Natural killer cell (primary cell): ENCODE measurements around the gene RASA1. TPM values are rescaled to one million over a fixed set of nuclear protein-coding genes. Genes with fewer than 3 reads are reported as not detected.

Experiments used
- ATAC-seq, 3 donors: fragments of 150-1000 bp in 2 of 3; fragments of 200-7000 bp in 1 of 3; cut with Tn5 transposase; 1 replicate in 1 of 3; 2 replicates in 2 of 3; pipeline ENCODE4 v1.10.0; 2021; ENCODE audit warnings: mild to moderate bottlenecking in 2 of 3, moderate library complexity in 2 of 3
- DNase-seq, 2 donors: peaks; one replicate each; pipeline versions ENCODE4 v3.0.0 to v3.0.0-alpha.2; 2013 to 2021; ENCODE audit warnings: mixed read lengths in 1 of 2
- H3K27ac ChIP-seq: one replicate; pipeline ENCODE4 v1.5.1; 2013; ENCODE audit warnings: mild to moderate bottlenecking, low read length
- H3K27me3 ChIP-seq: one replicate; pipeline ENCODE4 v1.6.1; 2013; ENCODE audit warnings: low read length; ENCODE audit not compliant: control insufficient read depth, insufficient read depth
- H3K36me3 ChIP-seq: one replicate; pipeline ENCODE4 v1.6.1; 2013; ENCODE audit warnings: low read length; ENCODE audit not compliant: control insufficient read depth, insufficient read depth
- H3K4me1 ChIP-seq: one replicate; pipeline ENCODE4 v1.6.1; 2013; ENCODE audit warnings: low read length; ENCODE audit not compliant: control insufficient read depth, insufficient read depth
- H3K4me3 ChIP-seq: one replicate; pipeline ENCODE4 v1.5.1; 2013; ENCODE audit warnings: low read length
- H3K9me3 ChIP-seq: one replicate; pipeline ENCODE4 v1.6.1; 2013; ENCODE audit warnings: low read length; ENCODE audit not compliant: control insufficient read depth, insufficient read depth
- H3K27ac Mint-ChIP-seq, 2 donors: one replicate each; pipeline ENCODE4 v1.8.0; 2022; ENCODE audit warnings: mild to moderate bottlenecking in 2 of 2, mixed read lengths in 2 of 2, moderate library complexity in 1 of 2
- H3K27me3 Mint-ChIP-seq, 2 donors: one replicate each; pipeline ENCODE4 v1.8.0; 2022; ENCODE audit warnings: low read depth in 2 of 2, mixed read lengths in 2 of 2
- H3K36me3 Mint-ChIP-seq: one replicate; pipeline ENCODE4 v1.8.0; 2022; ENCODE audit warnings: mixed read lengths
- H3K4me1 Mint-ChIP-seq, 2 donors: one replicate each; pipeline ENCODE4 v1.8.0; 2022; ENCODE audit warnings: mixed read lengths in 2 of 2
- H3K4me3 Mint-ChIP-seq: one replicate; pipeline ENCODE4 v1.8.0; 2022; ENCODE audit warnings: mild to moderate bottlenecking, moderate library complexity, mixed read lengths
- H3K9me3 Mint-ChIP-seq, 2 donors: one replicate each; pipeline ENCODE4 v1.8.0; 2022; ENCODE audit warnings: mixed read lengths in 2 of 2
- WGBS: methylation state at CpG from one replicate; pipeline ENCODE4 v1.1.7; 2013; ENCODE audit warnings: missing lambda C conversion rate; ENCODE audit not compliant: insufficient coverage; 5-methylcytosine and 5-hydroxymethylcytosine counted together
- intact Hi-C: fragments of 100-400 bp; cut with micrococcal nuclease; formaldehyde crosslinking; loops from one replicate; pipeline ENCODE4 v1.14.2; 2022
- total RNA-seq, 4 donors: library from RNA; stranded (reverse); fragments of 120-200 nt in 1 of 4; gene quantifications; one replicate each; pipeline versions ENCODE4 v1.2.3 to v1.2.4, GENCODE V29; 2013 to 2022
- TF ChIP-seq, protein P1 (sequence below): fragments of 200-600 bp; IDR thresholded peaks from one replicate; pipeline ENCODE4 v1.8.0; 2022; ENCODE audit warnings: antibody characterized with exemption

RASA1 gene
- total RNA-seq, 3 donors from 2014 or later (not counting 1 experiment from before 2014, with no cell fraction given) = 20.3 to 26.5 (median 21.2) TPM

DNA sequence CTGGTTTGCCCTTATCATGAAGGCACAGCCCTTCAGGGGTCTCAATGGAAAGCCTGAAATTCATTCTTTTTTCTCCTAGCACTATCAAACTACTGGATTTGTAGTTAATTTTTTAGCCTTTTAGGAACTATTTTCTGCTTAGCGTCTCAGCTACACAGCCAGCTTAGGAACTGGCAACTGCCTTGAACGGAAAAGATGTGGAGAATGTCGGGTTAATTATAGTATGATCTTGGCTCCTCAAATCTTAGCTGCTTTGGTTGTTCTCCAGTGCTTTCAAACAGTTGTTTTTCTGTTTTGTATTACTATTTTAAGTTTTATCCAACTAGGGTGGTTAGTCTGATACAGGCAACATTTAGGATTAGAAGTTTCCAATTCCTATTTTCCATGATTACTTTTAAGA, 100.9 kb downstream of the RASA1 start:
- Mint-ChIP-seq H3K36me3 (peaks cover 24% of the 10 kb centered on the region), H3K27ac (peak overlapping the region in 1 of 2 donors; percentile 58), H3K4me3 (no peak overlapping the region), H3K4me1 (peaks cover 5 to 8% of the 10 kb centered on the region in 2 donors), H3K9me3 (no peaks in the 10 kb centered on the region), H3K27me3 (no peaks in the 10 kb centered on the region)
- 97% methylated on average over 3 of the region's 3 CpGs for WGBS
- TF ChIP-seq, protein P1, sequence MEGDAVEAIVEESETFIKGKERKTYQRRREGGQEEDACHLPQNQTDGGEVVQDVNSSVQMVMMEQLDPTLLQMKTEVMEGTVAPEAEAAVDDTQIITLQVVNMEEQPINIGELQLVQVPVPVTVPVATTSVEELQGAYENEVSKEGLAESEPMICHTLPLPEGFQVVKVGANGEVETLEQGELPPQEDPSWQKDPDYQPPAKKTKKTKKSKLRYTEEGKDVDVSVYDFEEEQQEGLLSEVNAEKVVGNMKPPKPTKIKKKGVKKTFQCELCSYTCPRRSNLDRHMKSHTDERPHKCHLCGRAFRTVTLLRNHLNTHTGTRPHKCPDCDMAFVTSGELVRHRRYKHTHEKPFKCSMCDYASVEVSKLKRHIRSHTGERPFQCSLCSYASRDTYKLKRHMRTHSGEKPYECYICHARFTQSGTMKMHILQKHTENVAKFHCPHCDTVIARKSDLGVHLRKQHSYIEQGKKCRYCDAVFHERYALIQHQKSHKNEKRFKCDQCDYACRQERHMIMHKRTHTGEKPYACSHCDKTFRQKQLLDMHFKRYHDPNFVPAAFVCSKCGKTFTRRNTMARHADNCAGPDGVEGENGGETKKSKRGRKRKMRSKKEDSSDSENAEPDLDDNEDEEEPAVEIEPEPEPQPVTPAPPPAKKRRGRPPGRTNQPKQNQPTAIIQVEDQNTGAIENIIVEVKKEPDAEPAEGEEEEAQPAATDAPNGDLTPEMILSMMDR = no peak
- no peak for DNase-seq
- Histone ChIP-seq H3K27ac (no peak overlapping the region), H3K27me3 (no peaks in the 10 kb centered on the region), H3K4me3 (no peak overlapping the region), H3K36me3 (peaks cover 55% of the 10 kb centered on the region), H3K4me1 (no peaks in the 10 kb centered on the region), H3K9me3 (no peaks in the 10 kb centered on the region)
- no peak for ATAC-seq
- intact Hi-C loops = no loop called here

DNA sequence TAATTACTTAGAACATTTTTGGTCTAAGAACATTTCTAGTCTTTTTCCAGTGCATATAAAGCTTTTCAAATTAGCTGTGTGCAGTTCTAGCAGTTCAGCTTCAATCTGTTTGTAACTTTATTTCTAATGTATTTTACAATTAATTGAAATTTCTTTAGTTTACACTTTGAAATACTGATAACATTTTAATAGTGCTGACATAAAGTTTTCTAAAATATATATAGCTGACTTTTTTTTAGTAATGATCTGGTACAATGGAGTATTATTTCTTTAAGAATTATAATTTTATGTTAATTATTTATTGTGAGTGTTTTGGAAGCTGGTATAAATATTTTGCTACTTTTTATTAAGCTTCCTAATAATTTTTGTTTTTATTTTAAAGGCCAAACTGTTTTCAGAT, 101.7 kb downstream of the RASA1 start:
- intact Hi-C loops = no loop called here
- Mint-ChIP-seq H3K27ac (no peak overlapping the region), H3K27me3 (no peaks in the 10 kb centered on the region), H3K9me3 (no peaks in the 10 kb centered on the region), H3K4me1 (peaks cover 5 to 6% of the 10 kb centered on the region in 2 donors), H3K36me3 (peaks cover 24% of the 10 kb centered on the region), H3K4me3 (no peak overlapping the region)
- TF ChIP-seq, protein P1 = no peak
- H3K27me3 ChIP-seq = no peaks in the 10 kb centered on the region
- no peak overlapping the region for H3K4me3 ChIP-seq
- no peaks in the 10 kb centered on the region for H3K9me3 ChIP-seq
- ATAC-seq (no peak), DNase-seq (no peak)
- no peak overlapping the region for H3K27ac ChIP-seq
- H3K36me3 ChIP-seq = peaks cover 54% of the 10 kb centered on the region
- H3K4me1 ChIP-seq = no peaks in the 10 kb centered on the region

DNA sequence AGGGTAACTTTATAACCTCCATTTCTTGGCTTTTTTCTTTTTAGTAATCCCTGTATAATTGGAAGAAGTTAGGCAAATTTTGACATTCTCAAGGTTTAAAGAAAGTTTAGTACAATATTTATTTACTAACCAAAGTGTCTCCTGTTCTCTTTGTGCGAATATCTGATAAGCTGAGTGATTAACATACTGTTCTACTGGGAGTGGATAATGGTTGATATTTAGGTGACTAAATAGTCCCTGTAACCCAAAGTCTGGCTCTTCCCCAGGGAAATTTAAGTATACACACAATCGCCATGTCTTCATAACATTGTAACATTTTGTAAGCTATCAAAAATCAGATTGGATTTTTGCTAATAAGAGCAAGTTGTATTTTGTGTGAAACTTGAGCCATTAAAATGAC, 105.0 kb downstream of the RASA1 start:
- no peaks in the 10 kb centered on the region for H3K4me1 Mint-ChIP-seq
- H3K36me3 Mint-ChIP-seq = peaks cover 25% of the 10 kb centered on the region
- ATAC-seq (no peak), DNase-seq (no peak)
- peaks cover 71% of the 10 kb centered on the region for H3K36me3 ChIP-seq
- H3K4me1 ChIP-seq = no peaks in the 10 kb centered on the region
- H3K9me3 Mint-ChIP-seq = no peaks in the 10 kb centered on the region
- H3K27ac Mint-ChIP-seq = peak overlapping the region in 1 of 2 donors; percentile 73
- no peaks in the 10 kb centered on the region for H3K27me3 ChIP-seq
- no peak overlapping the region for H3K4me3 ChIP-seq
- no peak overlapping the region for H3K4me3 Mint-ChIP-seq
- no peak overlapping the region for H3K27ac ChIP-seq
- H3K9me3 ChIP-seq = no peaks in the 10 kb centered on the region
- intact Hi-C loops = no loop called here
- TF ChIP-seq, protein P1 = no peak
- H3K27me3 Mint-ChIP-seq = no peaks in the 10 kb centered on the region
- WGBS = no CpG with 5 or more reads among the region's 2 CpGs

DNA sequence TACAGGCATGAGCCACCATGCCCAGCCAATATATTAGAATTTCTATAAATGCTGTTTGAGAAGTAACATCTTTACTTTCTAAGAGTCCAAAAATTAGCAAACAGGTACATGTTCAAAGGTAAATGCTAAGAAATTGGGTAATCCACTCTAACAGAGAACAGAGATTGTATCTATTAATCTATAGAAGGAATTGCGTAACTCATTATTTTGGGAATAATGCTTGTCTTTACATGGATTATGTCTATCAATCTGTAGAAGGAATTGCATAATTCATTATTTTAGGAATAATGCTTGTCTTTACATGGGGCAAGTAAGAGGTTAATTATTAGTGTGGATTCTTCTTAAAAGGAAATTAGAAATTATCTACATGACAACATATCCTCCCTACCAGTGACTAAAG, 114.5 kb downstream of the RASA1 start:
- intact Hi-C loops = no loop called here
- Mint-ChIP-seq H3K27me3 (no peaks in the 10 kb centered on the region), H3K4me3 (no peak overlapping the region), H3K4me1 (no peaks in the 10 kb centered on the region), H3K9me3 (no peaks in the 10 kb centered on the region), H3K27ac (peak overlapping the region in 1 of 2 donors; percentile 14), H3K36me3 (peaks cover 7% of the 10 kb centered on the region)
- ATAC-seq = no peak
- TF ChIP-seq, protein P1 = no peak
- no peak overlapping the region for H3K4me3 ChIP-seq
- no peaks in the 10 kb centered on the region for H3K27me3 ChIP-seq
- no peak overlapping the region for H3K27ac ChIP-seq
- H3K4me1 ChIP-seq = no peaks in the 10 kb centered on the region
- WGBS = no CpG with 5 or more reads among the region's 1 CpG
- DNase-seq = no peak
- H3K36me3 ChIP-seq = peaks cover 76% of the 10 kb centered on the region
- no peaks in the 10 kb centered on the region for H3K9me3 ChIP-seq
